ENCODE data around the gene NXPH3. TPM values are rescaled to one million over a fixed set of nuclear protein-coding genes. Genes with fewer than 3 reads are reported as not detected.

Gene NXPH3
- total and polyA plus RNA-seq, 2 of the 13 experiments (the other 11 are each of a cell fraction or from before 2014, with no cell fraction given), result 0.04 to 0.58 TPM

GRCh38 chr17:49595328-49595727, 19.7 kb downstream of the NXPH3 start (continued):
- TF ChIP-seq, protein P1, sequence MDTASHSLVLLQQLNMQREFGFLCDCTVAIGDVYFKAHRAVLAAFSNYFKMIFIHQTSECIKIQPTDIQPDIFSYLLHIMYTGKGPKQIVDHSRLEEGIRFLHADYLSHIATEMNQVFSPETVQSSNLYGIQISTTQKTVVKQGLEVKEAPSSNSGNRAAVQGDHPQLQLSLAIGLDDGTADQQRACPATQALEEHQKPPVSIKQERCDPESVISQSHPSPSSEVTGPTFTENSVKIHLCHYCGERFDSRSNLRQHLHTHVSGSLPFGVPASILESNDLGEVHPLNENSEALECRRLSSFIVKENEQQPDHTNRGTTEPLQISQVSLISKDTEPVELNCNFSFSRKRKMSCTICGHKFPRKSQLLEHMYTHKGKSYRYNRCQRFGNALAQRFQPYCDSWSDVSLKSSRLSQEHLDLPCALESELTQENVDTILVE (CRISPR knock-in tag; IDR thresholded peaks at IDR 0.05), result no peak
- TF ChIP-seq RBAK (CRISPR knock-in tag; IDR thresholded peaks at IDR 0.05), result no peak
- peak; percentile 21; the same call in 1 of the 2 replicates for TF ChIP-seq ERF (CRISPR knock-in tag; IDR thresholded peaks at IDR 0.05)
- TF ChIP-seq, protein P2, sequence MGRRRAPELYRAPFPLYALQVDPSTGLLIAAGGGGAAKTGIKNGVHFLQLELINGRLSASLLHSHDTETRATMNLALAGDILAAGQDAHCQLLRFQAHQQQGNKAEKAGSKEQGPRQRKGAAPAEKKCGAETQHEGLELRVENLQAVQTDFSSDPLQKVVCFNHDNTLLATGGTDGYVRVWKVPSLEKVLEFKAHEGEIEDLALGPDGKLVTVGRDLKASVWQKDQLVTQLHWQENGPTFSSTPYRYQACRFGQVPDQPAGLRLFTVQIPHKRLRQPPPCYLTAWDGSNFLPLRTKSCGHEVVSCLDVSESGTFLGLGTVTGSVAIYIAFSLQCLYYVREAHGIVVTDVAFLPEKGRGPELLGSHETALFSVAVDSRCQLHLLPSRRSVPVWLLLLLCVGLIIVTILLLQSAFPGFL (CRISPR knock-in tag; IDR thresholded peaks at IDR 0.05), result no peak
- no peak for TF ChIP-seq DDIT3 (CRISPR knock-in tag; IDR thresholded peaks at IDR 0.05)
- TF ChIP-seq MNT (IDR thresholded peaks at IDR 0.05), result no peak
- no peak for TF ChIP-seq RFXAP (CRISPR knock-in tag; IDR thresholded peaks at IDR 0.05; ENCODE audit: borderline replicate concordance)
- TF ChIP-seq PAXIP1 (CRISPR knock-in tag; conservative IDR thresholded peaks at IDR 0.05), result peak; percentile 55
- TF ChIP-seq ZFP62 (CRISPR knock-in tag; IDR thresholded peaks at IDR 0.05), result no peak
- no peak for TF ChIP-seq BORCS8-MEF2B (CRISPR knock-in tag; IDR thresholded peaks at IDR 0.05)
- TF ChIP-seq TEF (CRISPR knock-in tag; IDR thresholded peaks at IDR 0.05), result no peak
- no peak for TF ChIP-seq ZNF441 (CRISPR knock-in tag; IDR thresholded peaks at IDR 0.05; ENCODE audit: borderline replicate concordance)
- peak; percentile 42; the same call in 1 of the 2 replicates for TF ChIP-seq NCOA2 (CRISPR knock-in tag; IDR thresholded peaks at IDR 0.05)
- no peak for TF ChIP-seq NFKBIZ (CRISPR knock-in tag; IDR thresholded peaks at IDR 0.05)
- TF ChIP-seq TEAD3 (CRISPR knock-in tag; optimal IDR thresholded peaks at IDR 0.05; ENCODE audit: borderline replicate concordance), result peak; percentile 46
- TF ChIP-seq BRF2 (CRISPR knock-in tag; IDR thresholded peaks at IDR 0.05), result no peak
- TF ChIP-seq ISX (CRISPR knock-in tag; conservative IDR thresholded peaks at IDR 0.05), result no peak
- peak; percentile 88 for TF ChIP-seq GATAD2A (CRISPR knock-in tag; IDR thresholded peaks at IDR 0.05)

Data from HepG2 (cell line).